ENCODE results near the gene PTBP2. TPM values are rescaled to one million over a fixed set of nuclear protein-coding genes. Genes with fewer than 3 reads are reported as not detected.

The PTBP2 gene
- total RNA-seq, 1 donor from 2014 or later = 170 TPM

GRCh38 chr1:96843601-96844000 is 122.0 kb downstream of the PTBP2 start:
- H3K27ac Mint-ChIP-seq = no peak overlapping the region
- no peak overlapping the region for H2AFZ ChIP-seq (replicated peaks)
- H3K4me1 ChIP-seq = no peaks in the 10 kb centered on the region

GRCh38 chr1:96845464-96845863 is 123.9 kb downstream of the PTBP2 start:
- no peaks in the 10 kb centered on the region for H3K36me3 ChIP-seq
- H3K36me3 Mint-ChIP-seq = no peaks in the 10 kb centered on the region
- no peak overlapping the region for H3K27ac ChIP-seq
- no peak overlapping the region for H3K4me3 Mint-ChIP-seq
- no peak overlapping the region for H3K4me2 ChIP-seq
- no peaks in the 10 kb centered on the region for H3K9me3 ChIP-seq (ENCODE audit: low read depth)
- TF ChIP-seq CTCF (IDR thresholded peaks at IDR 0.05) (peak; percentile 54), EZH2phosphoT487 (IDR thresholded peaks at IDR 0.05) (no peak)
- no peak overlapping the region for H2AFZ ChIP-seq (replicated peaks)
- H3K27me3 Mint-ChIP-seq (ENCODE audit: insufficient read depth, low read depth) = peaks cover 2% of the 10 kb centered on the region
- no peaks in the 10 kb centered on the region for H3F3A ChIP-seq (ENCODE audit: low read depth)
- H3K27me3 ChIP-seq = no peaks in the 10 kb centered on the region
- no peak overlapping the region for H3K4me3 ChIP-seq
- peak; percentile 43 for DNase-seq (ENCODE audit: low spot score)
- H3K9ac ChIP-seq = no peak overlapping the region
- H4K20me1 ChIP-seq (ENCODE audit: low read depth) = no peaks in the 10 kb centered on the region
- H3K79me2 ChIP-seq (ENCODE audit: low read depth) = no peaks in the 10 kb centered on the region
- H3K27ac Mint-ChIP-seq = no peak overlapping the region
- H3K4me1 ChIP-seq = no peaks in the 10 kb centered on the region
- H3K9me3 Mint-ChIP-seq = peaks cover 7% of the 10 kb centered on the region
- H3K4me1 Mint-ChIP-seq = no peaks in the 10 kb centered on the region

More at GRCh38 chr1:96843601-96844000, 122.0 kb downstream of the PTBP2 start:
- H3K36me3 Mint-ChIP-seq = no peaks in the 10 kb centered on the region
- no peak for DNase-seq (ENCODE audit: low spot score)
- no peaks in the 10 kb centered on the region for H3K4me1 Mint-ChIP-seq
- TF ChIP-seq CTCF (IDR thresholded peaks at IDR 0.05) (no peak), EZH2phosphoT487 (IDR thresholded peaks at IDR 0.05) (no peak), EZH2 (IDR thresholded peaks at IDR 0.05) (no peak)
- Histone ChIP-seq H3K4me3 (no peak overlapping the region), H3K79me2 (ENCODE audit: low read depth) (no peaks in the 10 kb centered on the region), H3K27me3 (no peaks in the 10 kb centered on the region), H3F3A (ENCODE audit: low read depth) (no peaks in the 10 kb centered on the region), H4K20me1 (ENCODE audit: low read depth) (no peaks in the 10 kb centered on the region), H3K9me3 (ENCODE audit: low read depth) (no peaks in the 10 kb centered on the region), H3K4me2 (no peak overlapping the region), H3K9ac (no peak overlapping the region), H3K27ac (no peak overlapping the region), H3K36me3 (no peaks in the 10 kb centered on the region)
- H3K27me3 Mint-ChIP-seq (ENCODE audit: insufficient read depth, low read depth) = peaks cover 2% of the 10 kb centered on the region
- no peak overlapping the region for H3K4me3 Mint-ChIP-seq
- peaks cover 6% of the 10 kb centered on the region for H3K9me3 Mint-ChIP-seq

GRCh38 chr1:96861836-96862235 is 140.3 kb downstream of the PTBP2 start:
- Histone ChIP-seq H3K27me3 (no peaks in the 10 kb centered on the region), H2AFZ (replicated peaks) (no peak overlapping the region), H3K4me3 (no peak overlapping the region), H3K4me2 (no peak overlapping the region), H3K79me2 (ENCODE audit: low read depth) (no peaks in the 10 kb centered on the region), H3K27ac (no peak overlapping the region), H3K36me3 (no peaks in the 10 kb centered on the region), H3F3A (ENCODE audit: low read depth) (no peaks in the 10 kb centered on the region), H3K9me3 (ENCODE audit: low read depth) (no peaks in the 10 kb centered on the region), H3K9ac (no peak overlapping the region), H3K4me1 (no peaks in the 10 kb centered on the region), H4K20me1 (ENCODE audit: low read depth) (no peaks in the 10 kb centered on the region)
- Mint-ChIP-seq H3K36me3 (no peaks in the 10 kb centered on the region), H3K27ac (no peak overlapping the region), H3K4me1 (peaks cover 3% of the 10 kb centered on the region), H3K9me3 (peaks cover 16% of the 10 kb centered on the region), H3K27me3 (ENCODE audit: insufficient read depth, low read depth) (peaks cover 3% of the 10 kb centered on the region), H3K4me3 (no peak overlapping the region)
- no peak for TF ChIP-seq CTCF (IDR thresholded peaks at IDR 0.05)
- no peak for TF ChIP-seq EZH2phosphoT487 (IDR thresholded peaks at IDR 0.05)
- no peak for TF ChIP-seq EZH2 (IDR thresholded peaks at IDR 0.05)
- no peak for DNase-seq (ENCODE audit: low spot score)
